ENCODE data around the gene CLECL1. TPM values are rescaled to one million over a fixed set of nuclear protein-coding genes. Genes with fewer than 3 reads are reported as not detected.
"Not testable (repeated sequence)": the region's sequence is repeated elsewhere in the genome, so short reads cannot be mapped to it uniquely, and the experiment has no call there.

CLECL1 gene
- polyA plus RNA-seq, 5 donors: 0.24 to 0.68 (median 0.47) TPM

GRCh38 chr12:9697619-9698018 lies 35.3 kb downstream of the CLECL1 start:
- DNase-seq: no peak

DNA sequence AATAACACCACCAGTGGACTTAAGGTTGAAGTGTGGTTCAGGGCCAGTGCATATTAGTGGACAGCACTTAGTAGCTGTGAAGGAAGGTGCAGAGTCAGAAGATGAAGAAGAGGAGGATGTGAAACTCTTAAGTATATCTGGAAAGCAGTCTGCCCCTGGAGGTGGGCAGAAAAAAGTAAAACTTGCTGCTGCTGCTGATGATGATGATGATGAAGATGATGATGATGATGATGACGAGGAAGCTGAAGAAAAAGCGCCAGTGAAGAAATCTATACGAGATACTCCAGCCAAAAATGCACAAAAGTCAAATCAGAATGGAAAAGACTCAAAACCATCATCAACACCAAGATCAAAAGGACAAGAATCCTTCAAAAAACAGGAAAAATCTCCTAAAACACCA lies 37.2 kb downstream of the CLECL1 start:
- not testable (repeated sequence) for DNase-seq

- DNase-seq: not testable (repeated sequence)
These were observed 37.7 kb downstream of the CLECL1 start for GRCh38 chr12:9695150-9695549.

DNA sequence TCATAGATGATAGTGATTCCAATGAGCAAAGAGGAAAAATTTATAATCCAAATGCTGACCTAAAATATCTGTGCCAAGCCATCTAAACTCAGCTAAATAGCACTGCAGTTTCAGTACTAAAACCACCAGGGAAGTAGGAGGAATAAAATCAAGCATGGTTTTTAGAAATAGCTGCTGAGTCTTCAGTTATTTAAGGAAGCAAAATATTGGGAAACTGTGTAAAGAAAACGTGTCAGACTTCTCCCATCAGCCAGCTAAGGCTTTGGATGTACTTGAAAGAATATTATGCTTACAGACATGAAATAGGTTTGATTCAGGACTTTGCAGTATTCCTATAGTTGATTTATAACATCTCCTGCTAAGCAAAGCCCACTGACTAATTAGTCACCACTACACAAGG lies 38.7 kb downstream of the CLECL1 start:
- no peak for DNase-seq

GRCh38 chr12:9692909-9693308 lies 40.0 kb downstream of the CLECL1 start:
- DNase-seq: no peak

DNA sequence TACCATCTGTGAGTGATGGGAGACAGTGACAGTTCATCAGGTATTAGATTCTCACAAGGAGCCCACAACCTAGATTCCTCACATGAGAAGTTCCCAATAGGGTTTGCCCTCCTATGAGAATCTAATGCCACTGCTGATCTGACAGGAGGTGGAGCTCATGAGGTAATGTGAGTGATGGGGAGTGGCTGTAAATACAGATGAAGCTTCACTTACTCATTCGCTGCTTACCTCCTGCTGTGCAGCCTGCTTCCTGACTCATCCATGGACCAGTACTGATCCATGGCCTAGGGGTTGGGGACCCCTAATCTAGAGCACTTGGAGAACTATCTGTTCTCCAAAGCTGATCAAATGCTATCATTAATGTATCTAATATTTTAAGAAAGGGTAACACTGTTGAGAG lies 45.7 kb downstream of the CLECL1 start:
- DNase-seq: no peak

GRCh38 chr12:9685915-9686314 lies 47.0 kb downstream of the CLECL1 start:
- no peak for DNase-seq

DNA sequence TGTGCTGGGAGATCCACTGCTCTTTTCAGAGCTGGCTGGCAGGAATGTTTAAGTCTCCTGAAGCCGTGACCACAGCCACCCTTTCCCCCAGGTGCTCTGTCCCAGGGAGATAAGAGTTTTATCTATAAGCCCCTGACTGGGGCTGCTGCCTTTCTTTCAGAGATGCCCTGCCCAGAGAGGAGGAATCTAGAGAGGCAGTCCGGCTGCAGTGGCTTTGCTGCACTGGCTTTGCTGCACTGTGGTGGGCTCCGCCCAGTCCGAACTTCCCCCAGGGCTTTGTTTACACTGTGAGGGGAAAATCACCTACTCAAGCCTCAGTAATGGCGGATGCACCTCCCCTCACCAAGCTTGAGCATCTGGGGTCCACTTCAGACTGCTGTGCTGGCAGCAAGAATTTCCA lies 47.5 kb downstream of the CLECL1 start:
- not testable (repeated sequence) for DNase-seq

DNA sequence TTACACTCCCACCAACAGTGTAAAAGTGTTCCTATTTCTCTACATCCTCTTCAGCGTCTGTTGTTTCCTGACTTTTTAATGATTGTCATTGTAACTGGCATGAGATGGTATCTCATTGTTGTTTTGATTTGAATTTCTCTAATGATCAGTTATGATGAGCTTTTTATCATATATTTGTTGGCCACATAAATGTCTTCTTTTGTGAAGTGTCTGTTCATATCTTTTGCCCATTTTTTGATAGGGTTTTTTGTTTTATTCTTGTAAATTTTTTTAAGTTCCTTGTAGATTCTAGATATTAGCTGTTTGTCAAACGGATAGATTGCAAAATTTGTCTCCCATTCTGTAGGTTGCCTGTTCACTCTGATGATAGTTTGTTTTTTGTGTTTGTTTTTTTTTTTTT lies 49.9 kb downstream of the CLECL1 start:
- not testable (repeated sequence) for DNase-seq

- DNase-seq: not testable (repeated sequence)
These were observed 50.4 kb downstream of the CLECL1 start for GRCh38 chr12:9682508-9682907.

DNA sequence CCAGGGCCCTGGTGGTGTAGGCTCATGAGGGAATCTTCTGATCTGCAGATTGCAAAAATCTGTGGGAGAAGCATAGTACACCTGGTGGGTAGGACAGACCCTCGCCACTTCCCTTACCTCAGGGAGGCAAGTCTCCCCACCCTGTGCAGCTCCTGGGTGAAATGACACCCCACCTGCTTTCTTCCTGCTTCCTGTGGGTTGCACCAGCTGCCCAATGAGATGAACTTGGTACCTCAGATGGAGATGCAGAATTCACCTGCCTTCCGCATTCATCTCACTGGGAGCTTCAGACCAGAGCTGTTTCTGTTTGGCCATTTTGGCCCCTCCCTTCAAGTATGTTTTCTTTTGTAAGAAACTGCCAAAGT lies 58.7 kb downstream of the CLECL1 start:
- DNase-seq: no peak

DNA sequence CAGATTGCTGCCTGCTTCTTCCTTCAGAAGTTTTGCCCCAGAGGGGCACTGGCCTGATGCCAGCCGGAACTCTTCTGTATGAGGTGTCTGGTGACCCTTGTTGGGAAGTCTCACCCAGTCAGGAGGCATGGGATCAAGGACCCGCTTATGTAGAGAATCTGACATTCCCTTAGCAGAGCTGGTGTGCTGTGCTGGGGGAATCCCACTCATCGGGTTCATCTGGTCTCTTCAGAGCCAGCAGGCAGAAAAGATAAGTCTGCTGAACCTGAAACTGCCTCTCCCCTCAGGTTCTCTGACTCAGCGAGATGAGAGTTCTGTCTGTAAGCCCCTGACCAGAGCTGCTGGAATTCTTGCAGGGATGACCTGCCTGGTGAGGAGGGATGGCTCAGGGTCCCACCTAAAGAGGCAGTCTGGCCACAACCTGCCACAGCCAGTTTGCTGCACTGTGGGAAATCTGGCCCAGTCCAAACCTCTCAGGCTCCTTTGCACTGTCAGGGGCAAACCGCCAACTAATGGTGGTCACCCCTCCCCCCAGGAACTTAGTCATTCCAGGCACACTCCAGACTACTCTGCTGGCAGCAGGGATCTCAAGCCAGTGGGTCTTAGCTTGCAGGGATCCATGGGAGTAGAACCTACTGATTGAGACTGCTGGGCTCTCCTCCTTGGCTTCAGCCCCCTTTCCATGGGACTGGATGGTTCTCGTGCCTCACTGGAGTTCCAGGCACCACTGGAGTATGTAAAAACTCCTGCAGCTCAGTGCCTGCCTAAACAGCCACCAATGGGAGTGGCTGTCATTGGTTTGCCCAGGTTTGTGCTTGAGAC lies 59.3 kb downstream of the CLECL1 start:
- DNase-seq: peak; percentile 27 to 58

Other genes with a start within 250 kb of the CLECL1 start
- 1 to 10 TPM; 2.1 to 4.4 (median 2.9) TPM for gene KLRB1, start 125.2 kb downstream of the CLECL1 start, polyA plus RNA-seq (ENCODE audit: insufficient read depth in 1 of 5, insufficient read length in 5 of 5, low replicate concordance in 1 of 5)
- 10 to 100 TPM; 23.8 to 37.3 (median 30.9) TPM for gene CLEC2D, start 63.4 kb downstream of the CLECL1 start, polyA plus RNA-seq (ENCODE audit: insufficient read depth in 1 of 5, insufficient read length in 5 of 5, low replicate concordance in 1 of 5)
- 1 to 10 TPM; 3.9 to 6.0 (median 4.9) TPM for gene CD69, start 27.8 kb upstream of the CLECL1 start, polyA plus RNA-seq (ENCODE audit: insufficient read depth in 1 of 5, insufficient read length in 5 of 5, low replicate concordance in 1 of 5)
- 1 to 10 TPM in 4 of 5 donors, under 1 TPM in 1; 0.85 to 2.5 (median 1.1) TPM for gene KLRF1, start 94.4 kb upstream of the CLECL1 start, polyA plus RNA-seq (ENCODE audit: insufficient read depth in 1 of 5, insufficient read length in 5 of 5, low replicate concordance in 1 of 5)
- gene CLEC2B, start 136.3 kb upstream of the CLECL1 start, polyA plus RNA-seq (ENCODE audit: insufficient read depth in 1 of 5, insufficient read length in 5 of 5, low replicate concordance in 1 of 5): 10 to 100 TPM; 19.3 to 39.0 (median 24.1) TPM
- not detected for gene KLRF2, start 148.4 kb upstream of the CLECL1 start, polyA plus RNA-seq (ENCODE audit: insufficient read depth in 1 of 5, insufficient read length in 5 of 5, low replicate concordance in 1 of 5)
- not detected for gene CLEC2A, start 199.3 kb upstream of the CLECL1 start, polyA plus RNA-seq (ENCODE audit: insufficient read depth in 1 of 5, insufficient read length in 5 of 5, low replicate concordance in 1 of 5)
- 1 to 10 TPM in 3 of 5 donors, under 1 TPM in 2; 0.55 to 2.1 (median 1.2) TPM for gene CLEC12A, start 238.3 kb upstream of the CLECL1 start, polyA plus RNA-seq (ENCODE audit: insufficient read depth in 1 of 5, insufficient read length in 5 of 5, low replicate concordance in 1 of 5)

Data from right lung (tissue), 5 donors.